Umbilical cord (tissue), 2 donors: ENCODE results near the gene KCNK17. TPM values are rescaled to one million over a fixed set of nuclear protein-coding genes. Genes with fewer than 3 reads are reported as not detected.
"Not testable (repeated sequence)": the region's sequence is repeated elsewhere in the genome, so short reads cannot be mapped to it uniquely, and the experiment has no call there.

Experiments used
- DNase-seq: peaks from one replicate; pipeline ENCODE4 v3.0.0-alpha.2; 2015; ENCODE audit warnings: low spot score
- total RNA-seq: library from RNA; depleted of rRNA; stranded (reverse); fragments of >200 nt; gene quantifications from one replicate; pipeline ENCODE4 v1.2.3, GENCODE V29; 2014; ENCODE audit warnings: low replicate concordance; ENCODE audit not compliant: insufficient read depth

KCNK17 gene
- total RNA-seq, 1 donor from 2014 or later = 0.96 TPM

- DNase-seq = peak; percentile 72
These were observed 11.4 kb downstream of the KCNK17 start for GRCh38 chr6:39302669-39303424.

- DNase-seq = no peak
These were observed 12.2 kb downstream of the KCNK17 start for GRCh38 chr6:39302011-39302410.

- no peak for DNase-seq
These were observed 12.6 kb downstream of the KCNK17 start for GRCh38 chr6:39301606-39302005.

- DNase-seq = no peak
These were observed 13.5 kb downstream of the KCNK17 start for GRCh38 chr6:39300739-39301138.

- DNase-seq = no peak
These were observed 16.2 kb downstream of the KCNK17 start for GRCh38 chr6:39298061-39298460.

GRCh38 chr6:39296745-39297640, 17.2 kb downstream of the KCNK17 start:
- DNase-seq = no peak

- DNase-seq = peak; percentile 34
These were observed 18.6 kb downstream of the KCNK17 start for GRCh38 chr6:39295611-39296011.

- DNase-seq = no peak
These were observed 19.3 kb downstream of the KCNK17 start for GRCh38 chr6:39294899-39295298.

- no peak for DNase-seq
These were observed 20.1 kb downstream of the KCNK17 start for GRCh38 chr6:39294133-39294532.

GRCh38 chr6:39292637-39293036, 21.6 kb downstream of the KCNK17 start:
- DNase-seq = no peak

GRCh38 chr6:39289490-39289889, 24.7 kb downstream of the KCNK17 start:
- no peak for DNase-seq

- DNase-seq = no peak
These were observed 26.6 kb downstream of the KCNK17 start for GRCh38 chr6:39287601-39288000.

GRCh38 chr6:39286596-39286995, 27.6 kb downstream of the KCNK17 start:
- DNase-seq = not testable (repeated sequence)

GRCh38 chr6:39282774-39283173, 31.4 kb downstream of the KCNK17 start:
- no peak for DNase-seq

GRCh38 chr6:39281312-39281980, 32.8 kb downstream of the KCNK17 start:
- DNase-seq = no peak

- DNase-seq = no peak
These were observed 33.9 kb downstream of the KCNK17 start for GRCh38 chr6:39280247-39280731.

GRCh38 chr6:39279539-39279938, 34.7 kb downstream of the KCNK17 start:
- DNase-seq = no peak

- no peak for DNase-seq
These were observed 37.7 kb downstream of the KCNK17 start for GRCh38 chr6:39276379-39276995.

- DNase-seq = no peak
These were observed 39.3 kb downstream of the KCNK17 start for GRCh38 chr6:39274903-39275302.

GRCh38 chr6:39274471-39274870, 39.7 kb downstream of the KCNK17 start:
- DNase-seq = no peak

GRCh38 chr6:39273406-39273821, 40.8 kb downstream of the KCNK17 start:
- DNase-seq = peak; percentile 71

- DNase-seq = no peak
These were observed 44.3 kb downstream of the KCNK17 start for GRCh38 chr6:39269961-39270360.
